ENCODE measurements around the gene AMBRA1. TPM values are rescaled to one million over a fixed set of nuclear protein-coding genes. Genes with fewer than 3 reads are reported as not detected.
"Not testable (repeated sequence)": the region's sequence is repeated elsewhere in the genome, so short reads cannot be mapped to it uniquely, and the experiment has no call there.

The AMBRA1 gene
- total RNA-seq, 2 donors from 2014 or later: 28.2 to 30.3 TPM

- H3K4me1 Mint-ChIP-seq: peaks cover 7% of the 10 kb centered on the region
- peak overlapping the region; percentile 26 for H3K27ac Mint-ChIP-seq
- no peak for ATAC-seq (replicated peaks)
- no peaks in the 10 kb centered on the region for H3K36me3 Mint-ChIP-seq (ENCODE audit: low read depth)
- no peaks in the 10 kb centered on the region for H3K27me3 Mint-ChIP-seq
- H3K9me3 Mint-ChIP-seq: no peaks in the 10 kb centered on the region
- H3K4me3 Mint-ChIP-seq: no peak overlapping the region
Observed at GRCh38 chr11:46600194-46600960, 6.6 kb upstream of the AMBRA1 start.

GRCh38 chr11:46599340-46600193 lies 5.7 kb upstream of the AMBRA1 start:
- H3K4me3 Mint-ChIP-seq: no peak overlapping the region
- H3K27me3 Mint-ChIP-seq: no peaks in the 10 kb centered on the region
- no peaks in the 10 kb centered on the region for H3K36me3 Mint-ChIP-seq (ENCODE audit: low read depth)
- H3K9me3 Mint-ChIP-seq: no peaks in the 10 kb centered on the region
- H3K27ac Mint-ChIP-seq: peak overlapping the region; percentile 26
- no peak for ATAC-seq (replicated peaks)
- H3K4me1 Mint-ChIP-seq: peaks cover 7% of the 10 kb centered on the region

GRCh38 chr11:46597609-46598219 lies 3.9 kb upstream of the AMBRA1 start:
- Mint-ChIP-seq H3K9me3 (no peaks in the 10 kb centered on the region), H3K27me3 (no peaks in the 10 kb centered on the region), H3K4me3 (peak overlapping the region; percentile 45), H3K27ac (peak overlapping the region; percentile 71), H3K4me1 (peaks cover 7% of the 10 kb centered on the region), H3K36me3 (ENCODE audit: low read depth) (no peaks in the 10 kb centered on the region)
- peak; percentile 68 for ATAC-seq (replicated peaks)

- Mint-ChIP-seq H3K27ac (peak overlapping the region; percentile 71), H3K9me3 (no peaks in the 10 kb centered on the region), H3K27me3 (no peaks in the 10 kb centered on the region), H3K36me3 (ENCODE audit: low read depth) (no peaks in the 10 kb centered on the region), H3K4me3 (peak overlapping the region; percentile 45), H3K4me1 (peaks cover 7% of the 10 kb centered on the region)
- no peak for ATAC-seq (replicated peaks)
Observed at GRCh38 chr11:46597155-46597554, 3.3 kb upstream of the AMBRA1 start.

GRCh38 chr11:46594785-46595184 lies 962 bp upstream of the AMBRA1 start:
- Mint-ChIP-seq H3K4me1 (peaks cover 15% of the 10 kb centered on the region), H3K27me3 (no peaks in the 10 kb centered on the region), H3K9me3 (no peaks in the 10 kb centered on the region), H3K4me3 (peak overlapping the region; percentile 95), H3K36me3 (ENCODE audit: low read depth) (peaks cover 8% of the 10 kb centered on the region), H3K27ac (no peak overlapping the region)
- ATAC-seq (replicated peaks): no peak

- H3K4me3 Mint-ChIP-seq: peak overlapping the region; percentile 95
Observed at GRCh38 chr11:46594374-46594700, 514 bp upstream of the AMBRA1 start.

GRCh38 chr11:46590740-46591605 lies 2.9 kb downstream of the AMBRA1 start:
- ATAC-seq (replicated peaks): no peak
- peaks cover 18% of the 10 kb centered on the region for H3K4me1 Mint-ChIP-seq
- H3K9me3 Mint-ChIP-seq: no peaks in the 10 kb centered on the region
- H3K4me3 Mint-ChIP-seq: peak overlapping the region; percentile 95
- H3K27ac Mint-ChIP-seq: peak overlapping the region; percentile 31
- H3K36me3 Mint-ChIP-seq (ENCODE audit: low read depth): peaks cover 29% of the 10 kb centered on the region
- H3K27me3 Mint-ChIP-seq: no peaks in the 10 kb centered on the region

More at GRCh38 chr11:46594374-46594700, 514 bp upstream of the AMBRA1 start:
- H3K4me1 Mint-ChIP-seq: peaks cover 15% of the 10 kb centered on the region
- no peaks in the 10 kb centered on the region for H3K9me3 Mint-ChIP-seq
- ATAC-seq (replicated peaks): no peak
- peak overlapping the region; percentile 94 for H3K27ac Mint-ChIP-seq
- H3K27me3 Mint-ChIP-seq: no peaks in the 10 kb centered on the region
- H3K36me3 Mint-ChIP-seq (ENCODE audit: low read depth): peaks cover 8% of the 10 kb centered on the region

GRCh38 chr11:46588915-46589314 lies 4.9 kb downstream of the AMBRA1 start:
- peaks cover 18% of the 10 kb centered on the region for H3K4me1 Mint-ChIP-seq
- H3K9me3 Mint-ChIP-seq: no peaks in the 10 kb centered on the region
- no peak overlapping the region for H3K27ac Mint-ChIP-seq
- H3K27me3 Mint-ChIP-seq: no peaks in the 10 kb centered on the region
- H3K4me3 Mint-ChIP-seq: no peak overlapping the region
- no peak for ATAC-seq (replicated peaks)
- H3K36me3 Mint-ChIP-seq (ENCODE audit: low read depth): peaks cover 31% of the 10 kb centered on the region

- H3K27me3 Mint-ChIP-seq: no peaks in the 10 kb centered on the region
- H3K27ac Mint-ChIP-seq: peak overlapping the region; percentile 6
- ATAC-seq (replicated peaks): no peak
- no peaks in the 10 kb centered on the region for H3K9me3 Mint-ChIP-seq
- H3K4me3 Mint-ChIP-seq: no peak overlapping the region
- peaks cover 31% of the 10 kb centered on the region for H3K36me3 Mint-ChIP-seq (ENCODE audit: low read depth)
- peaks cover 18% of the 10 kb centered on the region for H3K4me1 Mint-ChIP-seq
Observed at GRCh38 chr11:46588131-46588530, 5.7 kb downstream of the AMBRA1 start.

GRCh38 chr11:46583513-46583912 lies 10.3 kb downstream of the AMBRA1 start:
- H3K4me1 Mint-ChIP-seq: peaks cover 23% of the 10 kb centered on the region
- ATAC-seq (replicated peaks); H3K4me3 Mint-ChIP-seq; H3K27me3 Mint-ChIP-seq; H3K9me3 Mint-ChIP-seq; H3K27ac Mint-ChIP-seq: not testable (repeated sequence)
- H3K36me3 Mint-ChIP-seq (ENCODE audit: low read depth): peaks cover 29% of the 10 kb centered on the region

GRCh38 chr11:46582588-46582987 lies 11.2 kb downstream of the AMBRA1 start:
- H3K4me1 Mint-ChIP-seq: peaks cover 19% of the 10 kb centered on the region
- H3K27ac Mint-ChIP-seq: no peak overlapping the region
- H3K36me3 Mint-ChIP-seq (ENCODE audit: low read depth): peaks cover 23% of the 10 kb centered on the region
- no peak for ATAC-seq (replicated peaks)
- H3K27me3 Mint-ChIP-seq: no peaks in the 10 kb centered on the region
- no peaks in the 10 kb centered on the region for H3K9me3 Mint-ChIP-seq
- H3K4me3 Mint-ChIP-seq: no peak overlapping the region

- H3K9me3 Mint-ChIP-seq: no peaks in the 10 kb centered on the region
- H3K27me3 Mint-ChIP-seq: no peaks in the 10 kb centered on the region
- H3K4me1 Mint-ChIP-seq: peaks cover 28% of the 10 kb centered on the region
- H3K27ac Mint-ChIP-seq: no peak overlapping the region
- H3K4me3 Mint-ChIP-seq: no peak overlapping the region
- H3K36me3 Mint-ChIP-seq (ENCODE audit: low read depth): peaks cover 11% of the 10 kb centered on the region
- no peak for ATAC-seq (replicated peaks)
Observed at GRCh38 chr11:46577058-46577457, 16.8 kb downstream of the AMBRA1 start.

- H3K9me3 Mint-ChIP-seq: no peaks in the 10 kb centered on the region
- H3K27me3 Mint-ChIP-seq: no peaks in the 10 kb centered on the region
- peak; percentile 48 for ATAC-seq (replicated peaks)
- H3K4me1 Mint-ChIP-seq: peaks cover 22% of the 10 kb centered on the region
- peaks cover 8% of the 10 kb centered on the region for H3K36me3 Mint-ChIP-seq (ENCODE audit: low read depth)
- H3K4me3 Mint-ChIP-seq: no peak overlapping the region
- H3K27ac Mint-ChIP-seq: peak overlapping the region; percentile 8
Observed at GRCh38 chr11:46574656-46575055, 19.2 kb downstream of the AMBRA1 start.

Data from activated T-helper 17 cell treated with anti-CD3 and anti-CD28 coated beads, Interleukin-2, amount 50 U/mL, for 72 hours (primary cell).